Globus pallidus (tissue), 1 donor: Measurements from ENCODE around the gene NPIPB5.
"Not testable (repeated sequence)": the region's sequence is repeated elsewhere in the genome, so short reads cannot be mapped to it uniquely, and the experiment has no call there.

Experiments used
- DNase-seq: peaks from one replicate; pipeline ENCODE4 v3.0.0-alpha.2; 2015; ENCODE audit warnings: low spot score

NPIPB5 gene

DNA sequence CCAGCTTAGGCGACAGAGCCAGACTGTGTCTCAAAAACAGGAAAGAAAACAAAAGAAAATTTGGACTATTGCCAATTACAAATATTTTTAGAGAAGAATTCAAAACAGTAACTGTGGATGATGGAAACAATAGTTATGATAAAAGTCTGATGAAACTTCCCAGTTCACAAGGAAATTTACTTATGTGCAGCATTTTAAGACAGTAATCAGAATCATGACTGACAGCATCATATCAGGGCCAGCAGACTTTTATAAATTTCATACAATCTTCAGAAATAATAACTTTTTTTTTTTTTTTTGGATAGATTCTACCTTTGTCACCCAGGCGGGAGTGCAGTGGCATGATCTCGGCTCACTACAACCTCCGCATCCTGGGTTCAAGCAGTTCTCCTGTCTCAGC is at the start of gene NPIPB5:
NPIPB5 (plus strand) TSS at position 301 of the 400 bp plus-strand sequence. CDS start 2,911 bp downstream, outside the sequence.
- DNase-seq, result not testable (repeated sequence)

DNA sequence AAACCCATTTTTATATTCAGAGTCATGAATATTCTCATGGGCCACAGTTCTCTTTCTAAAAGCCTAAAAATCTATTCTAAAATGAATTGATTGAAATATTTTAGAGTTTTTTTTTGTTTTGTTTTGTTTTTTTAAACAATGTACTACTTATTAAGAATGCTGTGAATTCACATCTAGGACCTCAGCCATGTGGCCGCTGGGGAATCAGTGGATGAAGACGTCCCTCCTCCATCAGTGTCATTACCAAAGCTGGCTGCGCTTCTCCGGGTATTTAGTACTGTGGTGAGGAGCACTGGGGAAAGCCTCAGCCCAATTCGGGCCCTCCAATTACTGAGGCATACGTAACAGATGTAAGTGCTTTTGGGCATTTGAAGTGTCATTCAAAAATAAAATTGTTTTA is 41.8 kb upstream of the NPIPB5 start:
- not testable (repeated sequence) for DNase-seq

DNA sequence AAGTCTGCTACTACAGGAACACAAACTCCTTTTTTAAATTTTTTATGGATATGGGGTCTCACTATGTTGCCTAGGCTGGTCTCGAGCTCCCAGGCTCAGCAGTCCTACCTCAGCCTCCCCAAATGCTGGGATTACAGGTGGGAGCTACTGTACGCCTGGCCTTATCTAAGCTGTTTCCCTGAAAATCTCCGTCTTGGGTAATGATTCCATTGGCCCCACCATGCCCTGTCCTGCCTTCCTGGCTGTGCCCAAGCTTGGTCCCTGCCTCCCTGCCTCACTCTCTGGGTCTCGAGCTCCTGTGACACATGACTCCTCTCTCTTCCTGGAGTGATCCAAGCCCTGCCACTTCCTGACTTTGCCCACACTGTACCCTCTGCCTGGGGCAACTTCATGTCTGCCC is 27.3 kb downstream of the NPIPB5 start:
- DNase-seq, result not testable (repeated sequence)

DNA sequence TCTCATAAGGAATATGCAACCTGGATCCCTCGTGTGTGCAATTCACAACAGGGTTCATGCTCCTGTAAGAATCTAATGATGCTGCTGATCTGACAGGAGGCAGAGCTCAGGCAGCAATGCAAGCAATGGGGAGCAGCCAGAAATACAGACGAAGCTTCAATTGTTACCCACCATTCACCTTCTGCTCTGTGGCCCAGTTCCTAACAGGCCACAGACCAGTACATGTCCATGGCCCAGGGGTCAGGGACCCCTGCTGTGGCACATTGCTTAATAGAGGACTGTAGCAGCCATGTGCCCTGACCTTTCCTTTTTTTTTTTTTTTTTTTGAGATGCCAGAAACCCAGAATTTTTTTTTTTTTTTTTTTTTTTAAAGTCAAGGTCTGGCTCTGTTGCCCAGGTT is 34.1 kb downstream of the NPIPB5 start:
- DNase-seq, result not testable (repeated sequence)

DNA sequence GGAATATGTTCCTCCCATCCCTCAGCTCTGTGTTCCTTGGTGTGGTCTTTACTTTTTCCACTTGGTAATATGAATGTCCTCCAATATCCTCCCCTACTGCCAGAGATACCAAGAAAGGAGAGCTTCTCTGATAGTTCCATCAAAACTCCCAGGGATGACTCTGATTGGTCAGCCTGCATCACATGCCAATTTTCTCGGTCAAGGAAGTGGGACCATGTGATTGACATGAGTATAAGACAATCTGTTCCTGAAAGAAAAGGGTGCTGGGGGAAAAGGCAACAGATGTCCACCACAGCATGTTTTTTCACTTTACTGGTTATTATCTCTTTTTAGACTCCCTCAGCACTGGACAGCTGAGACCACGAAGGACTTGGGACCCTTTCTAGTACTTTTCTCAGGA is 35.9 kb downstream of the NPIPB5 start:
- not testable (repeated sequence) for DNase-seq

DNA sequence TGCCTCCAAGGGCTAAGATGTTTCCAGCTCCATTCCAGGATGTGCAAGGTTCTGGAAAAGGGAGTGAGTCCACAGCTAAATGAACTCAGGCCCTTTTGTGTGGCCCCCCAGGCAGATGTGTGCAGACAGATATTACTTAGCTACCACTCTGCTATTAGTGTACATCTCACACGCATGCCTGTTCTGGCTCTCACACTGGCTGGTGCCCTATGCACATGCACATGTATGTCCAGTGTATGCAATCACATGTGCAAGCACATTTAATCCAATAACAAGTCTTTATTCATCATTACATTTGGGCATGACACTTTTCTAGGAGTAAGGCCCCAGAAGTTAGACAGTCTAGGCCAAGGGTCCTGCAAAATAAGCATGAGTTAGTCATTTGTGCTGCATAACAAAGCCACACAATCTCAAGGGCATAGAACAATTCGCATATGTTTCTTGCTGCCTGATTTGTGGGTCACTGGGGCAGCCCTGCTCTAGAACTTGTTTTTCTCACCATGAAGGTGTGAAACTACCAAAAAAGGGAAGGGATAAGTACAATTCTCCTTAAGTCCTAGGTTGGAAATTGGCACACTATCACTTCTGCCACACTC is 36.6 kb downstream of the NPIPB5 start:
- not testable (repeated sequence) for DNase-seq

DNA sequence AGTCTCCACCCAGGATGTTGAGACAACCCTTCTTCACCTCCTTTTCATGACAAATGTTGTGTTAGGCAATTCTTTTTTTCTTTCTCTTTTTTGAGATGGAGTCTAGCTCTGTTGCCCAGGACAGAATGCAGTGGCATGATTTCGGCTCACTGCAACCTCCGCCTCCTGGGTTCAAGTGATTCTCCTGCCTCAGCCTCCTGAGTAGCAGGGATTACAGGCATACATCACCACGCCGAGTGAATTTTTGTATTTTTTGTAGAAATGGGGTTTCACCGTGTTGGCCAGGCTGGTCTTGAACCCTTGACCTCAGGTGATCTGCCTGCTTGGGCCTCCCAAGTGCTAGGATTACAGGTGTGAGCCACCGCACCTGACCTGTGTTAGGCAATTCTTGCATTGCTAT is 39.2 kb downstream of the NPIPB5 start:
- not testable (repeated sequence) for DNase-seq

DNA sequence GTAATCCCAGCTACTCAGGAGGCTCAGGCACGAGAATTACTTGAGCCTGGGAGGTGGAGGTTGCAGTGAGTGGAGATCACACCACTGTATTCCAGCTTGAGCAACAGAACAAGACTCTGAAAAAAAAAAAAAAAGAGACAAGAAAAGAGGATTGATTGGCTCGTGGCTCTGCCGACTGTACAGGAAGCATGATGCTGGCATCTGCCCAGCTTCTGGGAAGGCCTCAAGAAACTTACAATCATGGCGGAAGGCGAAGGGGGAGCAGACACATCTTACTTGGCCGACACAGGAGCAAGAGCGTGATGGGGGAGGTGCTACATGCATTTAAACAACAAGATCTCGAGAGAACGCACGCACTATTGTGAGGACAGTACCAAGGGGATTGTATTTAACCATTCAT is 40.5 kb downstream of the NPIPB5 start:
- DNase-seq, result not testable (repeated sequence)

DNA sequence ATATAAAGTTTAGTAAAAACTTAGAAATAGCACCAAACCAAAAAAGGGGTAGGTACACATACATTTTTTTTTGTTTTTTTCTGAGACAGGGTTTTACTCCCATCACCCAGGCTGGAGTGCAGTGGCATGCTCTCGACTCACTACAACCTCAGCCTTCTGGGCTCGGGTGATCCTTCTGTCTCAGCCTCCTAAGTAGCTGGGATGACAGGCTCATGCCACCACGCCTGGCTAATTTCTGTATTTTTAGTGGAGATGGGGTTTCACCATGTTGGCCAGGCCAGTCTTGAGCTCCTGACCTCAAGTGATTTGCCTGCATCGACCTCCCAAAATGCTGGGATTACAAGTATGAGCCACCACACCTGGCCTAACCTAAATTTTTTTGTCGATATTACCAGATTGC is 41.0 kb downstream of the NPIPB5 start:
- not testable (repeated sequence) for DNase-seq

DNA sequence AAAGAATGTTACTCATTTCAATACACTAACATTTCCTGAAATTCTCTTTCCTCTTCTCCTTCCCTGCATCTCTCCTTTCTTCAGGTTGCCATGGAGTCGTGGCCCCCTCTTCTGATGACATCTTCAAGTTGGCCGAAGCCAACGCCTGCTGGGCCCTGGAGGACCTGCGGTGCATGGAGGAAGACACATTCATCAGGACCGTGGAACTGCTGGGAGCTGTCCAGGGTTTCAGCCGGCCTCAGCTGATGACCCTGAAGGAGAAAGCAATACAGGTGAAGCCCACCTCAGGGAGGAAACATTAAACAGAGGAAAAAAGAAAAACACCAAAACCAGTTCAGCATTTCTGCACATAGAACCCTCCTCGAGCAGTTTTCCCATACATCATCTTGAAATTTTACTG is 46.1 kb downstream of the NPIPB5 start:
- not testable (repeated sequence) for DNase-seq
